G401 (cell line): ENCODE measurements around the gene ESX1. TPM values are rescaled to one million over a fixed set of nuclear protein-coding genes. Genes with fewer than 3 reads are reported as not detected.
"Not testable (repeated sequence)": the region's sequence is repeated elsewhere in the genome, so short reads cannot be mapped to it uniquely, and the experiment has no call there.

Experiments used
- DNase-seq: peaks from one replicate; pipeline ENCODE4 v3.0.0-alpha.2; 2015; ENCODE audit warnings: low spot score
- in situ Hi-C: cut with HindIII; loops from 2 replicates; pipeline ENCODE4 v1.10.0; 2016; ENCODE audit warnings: low sequenced_read_pairs, mixed read lengths
- total RNA-seq: library from RNA; depleted of rRNA; stranded (reverse); fragments of >200 nt; shearing (Covaris generic); gene quantifications from 2 replicates; pipeline ENCODE4 v1.2.3, GENCODE V29; 2014; rRNA removed

ESX1 gene
- not detected in 2 replicates for total RNA-seq

- in situ Hi-C loops: no loop called here
- DNase-seq: no peak
These were observed at the start of gene ESX1 for GRCh38 chrX:104254442-104255115. ESX1 (minus strand) TSS chrX:104254933; CDS start chrX:104254849, 84 bp downstream.

GRCh38 chrX:104295636-104296035, 40.9 kb upstream of the ESX1 start:
- no peak for DNase-seq

GRCh38 chrX:104288961-104289360, 34.2 kb upstream of the ESX1 start:
- no peak for DNase-seq
- in situ Hi-C loops: no loop called here

More at GRCh38 chrX:104295636-104296035, 40.9 kb upstream of the ESX1 start:
- in situ Hi-C loops: no loop called here

GRCh38 chrX:104288269-104288668, 33.5 kb upstream of the ESX1 start:
- DNase-seq: no peak
- in situ Hi-C loops: no loop called here

GRCh38 chrX:104285201-104285600, 30.5 kb upstream of the ESX1 start:
- in situ Hi-C loops: no loop called here
- no peak for DNase-seq

- in situ Hi-C loops: no loop called here
- DNase-seq: no peak
These were observed 29.8 kb upstream of the ESX1 start for GRCh38 chrX:104284507-104284906.

GRCh38 chrX:104282166-104282725, 27.5 kb upstream of the ESX1 start:
- DNase-seq: no peak
- in situ Hi-C loops: no loop called here

GRCh38 chrX:104281564-104281963, 26.8 kb upstream of the ESX1 start:
- DNase-seq: no peak
- in situ Hi-C loops: no loop called here

GRCh38 chrX:104280609-104281008, 25.9 kb upstream of the ESX1 start:
- in situ Hi-C loops: no loop called here
- DNase-seq: no peak

GRCh38 chrX:104270916-104271512, 16.3 kb upstream of the ESX1 start:
- in situ Hi-C loops: no loop called here
- peak; percentile 89 for DNase-seq

- DNase-seq: no peak
- in situ Hi-C loops: no loop called here
These were observed 15.5 kb upstream of the ESX1 start for GRCh38 chrX:104270212-104270611.

- no peak for DNase-seq
- in situ Hi-C loops: no loop called here
These were observed 732 bp upstream of the ESX1 start for GRCh38 chrX:104255465-104255864.

GRCh38 chrX:104253567-104254441, 929 bp downstream of the ESX1 start:
- DNase-seq: no peak
- in situ Hi-C loops: no loop called here

GRCh38 chrX:104250470-104250869, 4.3 kb downstream of the ESX1 start:
- in situ Hi-C loops: no loop called here
- DNase-seq: no peak

- DNase-seq, in situ Hi-C loops: not testable (repeated sequence)
These were observed 24.7 kb downstream of the ESX1 start for GRCh38 chrX:104230060-104230459.

GRCh38 chrX:104211187-104211586, 43.5 kb downstream of the ESX1 start:
- DNase-seq: no peak
- in situ Hi-C loops: no loop called here

- DNase-seq: no peak
- in situ Hi-C loops: no loop called here
These were observed 49.2 kb downstream of the ESX1 start for GRCh38 chrX:104205548-104205947.
